ENCODE results near the gene DPEP1.

The DPEP1 gene

GRCh38 chr16:89601906-89602272 lies 11.6 kb upstream of the DPEP1 start:
- Histone ChIP-seq H3K27me3 (no peaks in the 10 kb centered on the region), H3K4me1 (peaks cover 3% of the 10 kb centered on the region; the same call in 1 of the 2 replicates)

GRCh38 chr16:89602273-89602951 lies 11.0 kb upstream of the DPEP1 start:
- Histone ChIP-seq H3K4me3 (ENCODE audit: low read depth, low read length) (peak overlapping the region; percentile 32), H3K4me1 (peaks cover 3% of the 10 kb centered on the region; the same call in 1 of the 2 replicates), H3K9me3 (no peaks in the 10 kb centered on the region), H3K36me3 (no peaks in the 10 kb centered on the region), H3K27me3 (no peaks in the 10 kb centered on the region)
- peak; percentile 78 for DNase-seq
- TF ChIP-seq CTCF (IDR thresholded peaks at IDR 0.05; ENCODE audit: low read depth, low read length), result no peak

More at GRCh38 chr16:89601906-89602272, 11.6 kb upstream of the DPEP1 start:
- H3K4me3 ChIP-seq (ENCODE audit: low read depth, low read length), result peak overlapping the region; percentile 32
- no peak for DNase-seq
- TF ChIP-seq CTCF (IDR thresholded peaks at IDR 0.05; ENCODE audit: low read depth, low read length), result no peak
- no peaks in the 10 kb centered on the region for H3K9me3 ChIP-seq
- no peaks in the 10 kb centered on the region for H3K36me3 ChIP-seq

- no peak for DNase-seq
- Histone ChIP-seq H3K36me3 (no peaks in the 10 kb centered on the region), H3K27me3 (no peaks in the 10 kb centered on the region), H3K4me1 (peaks cover 3% of the 10 kb centered on the region; the same call in 1 of the 2 replicates), H3K4me3 (ENCODE audit: low read depth, low read length) (peak overlapping the region; percentile 32), H3K9me3 (no peaks in the 10 kb centered on the region)
- no peak for TF ChIP-seq CTCF (IDR thresholded peaks at IDR 0.05; ENCODE audit: low read depth, low read length)
Observed at GRCh38 chr16:89602952-89603590, 10.4 kb upstream of the DPEP1 start.

- Histone ChIP-seq H3K36me3 (no peaks in the 10 kb centered on the region), H3K4me1 (peaks cover 12% of the 10 kb centered on the region), H3K9me3 (no peaks in the 10 kb centered on the region), H3K27me3 (no peaks in the 10 kb centered on the region), H3K4me3 (ENCODE audit: low read depth, low read length) (no peak overlapping the region)
- peak; percentile 13 for DNase-seq
- no peak for TF ChIP-seq CTCF (IDR thresholded peaks at IDR 0.05; ENCODE audit: low read depth, low read length)
Observed at GRCh38 chr16:89604764-89605163, 8.7 kb upstream of the DPEP1 start.

- TF ChIP-seq CTCF (IDR thresholded peaks at IDR 0.05; ENCODE audit: low read depth, low read length), result no peak
- DNase-seq, result no peak
- H3K9me3 ChIP-seq, result no peaks in the 10 kb centered on the region
- H3K4me3 ChIP-seq (ENCODE audit: low read depth, low read length), result no peak overlapping the region
- no peaks in the 10 kb centered on the region for H3K27me3 ChIP-seq
- H3K36me3 ChIP-seq, result no peaks in the 10 kb centered on the region
- peaks cover 12% of the 10 kb centered on the region for H3K4me1 ChIP-seq
Observed at GRCh38 chr16:89605186-89605970, 8.1 kb upstream of the DPEP1 start.

Measured in BE2C (cell line).